SK-N-SH treated with all-trans-retinoic acid at 6 μM for 48 hours (cell line): Measurements from ENCODE around the gene SCYGR4.

Source experiments
- ATAC-seq: fragments of 200-7000 bp; cut with Tn5 transposase; 3 replicates; pipeline ENCODE4 v1.9.1; 2020; ENCODE audit warnings: mild to moderate bottlenecking, moderate library complexity
- ARNTL ChIP-seq: fragments of 450-650 bp; formaldehyde crosslinking; IDR thresholded peaks from 2 replicates; pipeline ENCODE4 v1.5.0; 2020; ENCODE audit warnings: low read depth, mild to moderate bottlenecking, moderate library complexity, borderline replicate concordance
- BACH2 ChIP-seq: fragments of 250-450 bp; sonication (Bioruptor Pico); IDR thresholded peaks from 2 replicates; pipeline ENCODE4 v1.9.0; 2021; ENCODE audit warnings: mild to moderate bottlenecking, borderline replicate concordance
- CSDC2 ChIP-seq: fragments of 250-450 bp; sonication (Bioruptor Pico); IDR thresholded peaks from 2 replicates; pipeline ENCODE4 v1.5.0; 2020; ENCODE audit warnings: mild to moderate bottlenecking, moderate library complexity
- ESRRG ChIP-seq: fragments of 250-450 bp; sonication (Bioruptor Pico); IDR thresholded peaks from 2 replicates; pipeline ENCODE4 v1.6.1; 2021; ENCODE audit warnings: mild to moderate bottlenecking
- GLIS3 ChIP-seq: fragments of 250-450 bp; sonication (Bioruptor Pico); IDR thresholded peaks from 2 replicates; pipeline ENCODE4 v1.5.0; 2020; ENCODE audit warnings: mild to moderate bottlenecking, moderate library complexity
- ISL1 ChIP-seq: fragments of 250-450 bp; sonication (Bioruptor Pico); IDR thresholded peaks from 2 replicates; pipeline ENCODE4 v2.1.2; 2022; ENCODE audit warnings: mild to moderate bottlenecking, moderate library complexity
- OSR1 ChIP-seq: fragments of 250-450 bp; sonication (Bioruptor Pico); IDR thresholded peaks from 2 replicates; pipeline ENCODE4 v1.8.0; 2022; ENCODE audit warnings: moderate library complexity, mild to moderate bottlenecking, inconsistent platforms
- PPARA ChIP-seq: fragments of 250-450 bp; sonication (Bioruptor Pico); IDR thresholded peaks from 2 replicates; pipeline ENCODE4 v1.5.0; 2020; ENCODE audit warnings: mild to moderate bottlenecking, borderline replicate concordance
- RARB ChIP-seq: fragments of 250-450 bp; sonication (Bioruptor Pico); IDR thresholded peaks from 2 replicates; pipeline ENCODE4 v1.8.0; 2021; ENCODE audit warnings: mild to moderate bottlenecking, moderate library complexity
- SNAI2 ChIP-seq: fragments of 250-450 bp; sonication (Bioruptor Pico); IDR thresholded peaks from 2 replicates; pipeline ENCODE4 v1.5.0; 2020; ENCODE audit warnings: mild to moderate bottlenecking, moderate library complexity
- TCF4 ChIP-seq: fragments of 250-450 bp; sonication (Bioruptor Pico); IDR thresholded peaks from 2 replicates; pipeline ENCODE4 v1.8.0; 2021; ENCODE audit warnings: mild to moderate bottlenecking, moderate library complexity, borderline replicate concordance
- ZC3H10 ChIP-seq: fragments of 250-450 bp; sonication (Bioruptor Pico); IDR thresholded peaks from 2 replicates; pipeline ENCODE4 v1.5.1; 2021; ENCODE audit warnings: mild to moderate bottlenecking, moderate library complexity
- ZFP3 ChIP-seq: fragments of 250-450 bp; sonication (Bioruptor Pico); IDR thresholded peaks from 2 replicates; pipeline ENCODE4 v1.5.0; 2020; ENCODE audit warnings: mild to moderate bottlenecking, moderate library complexity
- ZFP30 ChIP-seq: fragments of 450-650 bp; formaldehyde crosslinking; IDR thresholded peaks from 2 replicates; pipeline ENCODE4 v1.5.0; 2022; ENCODE audit warnings: mild to moderate bottlenecking, moderate library complexity
- ZNF565 ChIP-seq: fragments of 450-650 bp; formaldehyde crosslinking; conservative IDR thresholded peaks from 2 replicates; pipeline ENCODE4 v1.5.0; 2020; ENCODE audit warnings: low read depth, mild to moderate bottlenecking, moderate library complexity
- ZNF70 ChIP-seq: fragments of 450-650 bp; formaldehyde crosslinking; IDR thresholded peaks from 2 replicates; pipeline ENCODE4 v1.5.0; 2020; ENCODE audit warnings: mild to moderate bottlenecking, moderate library complexity
- ZNF8 ChIP-seq: fragments of 450-650 bp; formaldehyde crosslinking; IDR thresholded peaks from 2 replicates; pipeline ENCODE4 v1.5.0; 2020; ENCODE audit warnings: mild to moderate bottlenecking, moderate library complexity
- TF ChIP-seq, protein P1 (sequence below): fragments of 250-450 bp; sonication (Bioruptor Pico); IDR thresholded peaks from 2 replicates; pipeline ENCODE4 v1.8.0; 2020; ENCODE audit warnings: mild to moderate bottlenecking, moderate library complexity, borderline replicate concordance
- TF ChIP-seq, protein P2 (sequence below): fragments of 250-450 bp; sonication (Bioruptor Pico); IDR thresholded peaks from 2 replicates; pipeline ENCODE4 v1.8.0; 2021; ENCODE audit warnings: low read depth, mild to moderate bottlenecking, moderate library complexity, borderline replicate concordance
- TF ChIP-seq, protein P3 (sequence below): fragments of 250-450 bp; sonication (Bioruptor Pico); IDR thresholded peaks from 2 replicates; pipeline ENCODE4 v1.5.1; 2021; ENCODE audit warnings: mild to moderate bottlenecking, moderate library complexity
- TF ChIP-seq, protein P4 (sequence below): fragments of 250-450 bp; sonication (Bioruptor Pico); IDR thresholded peaks from 2 replicates; pipeline ENCODE4 v1.5.0; 2020; ENCODE audit warnings: mild to moderate bottlenecking, moderate library complexity
- TF ChIP-seq, protein P5 (sequence below): fragments of 250-450 bp; sonication (Bioruptor Pico); IDR thresholded peaks from 2 replicates; pipeline ENCODE4 v1.5.1; 2020; ENCODE audit warnings: low read depth, mild to moderate bottlenecking, moderate library complexity

Gene SCYGR4

DNA sequence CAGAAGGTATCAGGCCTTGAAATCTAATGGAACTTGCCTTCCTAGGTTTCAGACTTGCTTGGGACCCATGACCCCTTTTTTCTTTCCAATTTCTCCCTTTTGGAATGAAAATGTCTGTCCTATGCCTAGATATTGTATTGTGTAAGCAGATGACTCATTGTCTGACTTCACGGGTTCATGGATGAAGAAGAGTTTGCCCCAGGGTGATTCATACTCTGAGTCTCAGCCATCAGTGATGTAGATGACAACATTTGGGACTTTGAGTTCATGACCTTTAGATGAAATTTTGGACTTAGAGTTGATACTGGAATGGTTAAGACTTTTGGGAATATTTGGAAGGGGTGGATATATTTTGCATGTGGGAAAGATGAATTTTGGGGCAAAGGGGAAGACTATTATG, 38.2 kb downstream of the SCYGR4 start:
- TF ChIP-seq CSDC2 (CRISPR knock-in tag) (no peak), RARB (CRISPR knock-in tag) (no peak), ZNF565 (no peak), ZFP30 (CRISPR knock-in tag) (no peak), PPARA (no peak), ISL1 (CRISPR knock-in tag) (no peak)
- TF ChIP-seq, protein P1, sequence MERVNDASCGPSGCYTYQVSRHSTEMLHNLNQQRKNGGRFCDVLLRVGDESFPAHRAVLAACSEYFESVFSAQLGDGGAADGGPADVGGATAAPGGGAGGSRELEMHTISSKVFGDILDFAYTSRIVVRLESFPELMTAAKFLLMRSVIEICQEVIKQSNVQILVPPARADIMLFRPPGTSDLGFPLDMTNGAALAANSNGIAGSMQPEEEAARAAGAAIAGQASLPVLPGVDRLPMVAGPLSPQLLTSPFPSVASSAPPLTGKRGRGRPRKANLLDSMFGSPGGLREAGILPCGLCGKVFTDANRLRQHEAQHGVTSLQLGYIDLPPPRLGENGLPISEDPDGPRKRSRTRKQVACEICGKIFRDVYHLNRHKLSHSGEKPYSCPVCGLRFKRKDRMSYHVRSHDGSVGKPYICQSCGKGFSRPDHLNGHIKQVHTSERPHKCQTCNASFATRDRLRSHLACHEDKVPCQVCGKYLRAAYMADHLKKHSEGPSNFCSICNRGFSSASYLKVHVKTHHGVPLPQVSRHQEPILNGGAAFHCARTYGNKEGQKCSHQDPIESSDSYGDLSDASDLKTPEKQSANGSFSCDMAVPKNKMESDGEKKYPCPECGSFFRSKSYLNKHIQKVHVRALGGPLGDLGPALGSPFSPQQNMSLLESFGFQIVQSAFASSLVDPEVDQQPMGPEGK (CRISPR knock-in tag), result no peak
- ATAC-seq, result peak; percentile 54; the same call in 2 of the 3 replicates

DNA sequence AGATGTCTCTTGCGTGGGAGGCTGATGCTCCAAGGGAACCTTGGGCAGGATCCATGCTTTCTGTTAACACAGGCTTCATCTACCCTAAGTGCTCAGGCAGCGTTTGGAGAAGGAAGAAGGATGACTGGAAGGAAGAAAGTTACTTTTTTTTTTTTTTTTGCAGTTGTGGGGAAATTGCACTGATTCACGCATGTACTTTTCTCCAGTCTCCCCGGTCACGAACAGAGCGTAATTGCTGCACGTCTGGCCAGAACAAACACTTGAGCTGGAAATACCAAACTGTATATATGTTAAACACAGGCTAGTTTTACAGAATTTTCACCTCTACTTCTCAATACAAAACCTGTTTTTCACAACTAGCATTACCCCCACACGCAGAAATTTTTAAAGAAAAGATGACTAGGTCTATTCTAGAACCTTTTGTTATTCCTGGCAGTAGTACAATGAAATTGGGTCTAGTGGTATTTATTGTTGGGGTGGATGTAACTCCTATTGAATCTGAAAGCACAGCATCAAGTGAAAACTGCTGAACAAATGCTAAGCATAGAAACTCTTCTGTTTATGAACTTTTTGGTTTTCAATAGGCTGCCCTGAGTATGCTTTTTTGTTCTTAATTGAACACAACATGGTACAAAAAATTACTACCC, 40.0 kb downstream of the SCYGR4 start:
- ATAC-seq, result no peak

DNA sequence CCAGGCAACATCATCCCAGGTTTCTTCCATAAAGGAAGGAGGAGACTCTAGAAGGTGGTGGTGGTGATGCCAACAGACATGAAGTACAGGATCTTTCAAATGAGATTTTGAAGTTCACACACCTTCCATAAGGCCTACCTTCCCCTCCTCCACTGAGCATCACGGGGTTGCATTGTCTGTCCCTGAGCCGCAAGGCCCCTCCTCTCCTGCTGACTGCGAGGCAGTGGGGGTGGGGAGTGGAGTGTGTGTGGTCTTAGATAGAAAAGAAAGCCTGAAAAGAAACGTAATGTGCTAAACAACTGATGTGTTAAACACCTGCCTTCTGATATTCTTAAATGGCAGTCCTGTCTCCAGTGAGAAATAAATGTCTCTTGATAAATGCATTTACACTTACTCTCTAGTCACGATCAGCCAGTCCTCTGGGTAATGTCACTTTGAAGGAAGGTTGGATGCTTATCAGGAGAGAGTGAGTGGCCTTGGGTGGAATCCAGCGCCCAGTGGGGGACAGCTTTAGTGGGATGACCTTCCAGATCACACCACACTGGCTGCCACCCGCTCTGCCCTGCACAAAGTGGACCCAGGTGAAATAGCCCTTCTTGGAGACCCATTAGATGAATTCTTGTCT, 43.8 kb downstream of the SCYGR4 start:
- TF ChIP-seq TCF4 (CRISPR knock-in tag) (no peak), ZFP3 (no peak), BACH2 (no peak), ZNF8 (CRISPR knock-in tag) (no peak), ZNF70 (CRISPR knock-in tag) (no peak), ESRRG (CRISPR knock-in tag) (no peak), PPARA (no peak), CSDC2 (CRISPR knock-in tag) (no peak), ZNF565 (no peak), ARNTL (CRISPR knock-in tag) (no peak), ISL1 (CRISPR knock-in tag) (no peak), ZC3H10 (CRISPR knock-in tag) (no peak), SNAI2 (CRISPR knock-in tag) (no peak), OSR1 (CRISPR knock-in tag) (no peak), ZFP30 (CRISPR knock-in tag) (no peak)
- TF ChIP-seq, protein P2, sequence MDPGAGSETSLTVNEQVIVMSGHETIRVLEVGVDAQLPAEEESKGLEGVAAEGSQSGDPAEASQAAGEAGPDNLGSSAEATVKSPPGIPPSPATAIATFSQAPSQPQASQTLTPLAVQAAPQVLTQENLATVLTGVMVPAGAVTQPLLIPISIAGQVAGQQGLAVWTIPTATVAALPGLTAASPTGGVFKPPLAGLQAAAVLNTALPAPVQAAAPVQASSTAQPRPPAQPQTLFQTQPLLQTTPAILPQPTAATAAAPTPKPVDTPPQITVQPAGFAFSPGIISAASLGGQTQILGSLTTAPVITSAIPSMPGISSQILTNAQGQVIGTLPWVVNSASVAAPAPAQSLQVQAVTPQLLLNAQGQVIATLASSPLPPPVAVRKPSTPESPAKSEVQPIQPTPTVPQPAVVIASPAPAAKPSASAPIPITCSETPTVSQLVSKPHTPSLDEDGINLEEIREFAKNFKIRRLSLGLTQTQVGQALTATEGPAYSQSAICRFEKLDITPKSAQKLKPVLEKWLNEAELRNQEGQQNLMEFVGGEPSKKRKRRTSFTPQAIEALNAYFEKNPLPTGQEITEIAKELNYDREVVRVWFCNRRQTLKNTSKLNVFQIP (CRISPR knock-in tag), result no peak
- TF ChIP-seq, protein P1 (CRISPR knock-in tag), result no peak
- TF ChIP-seq, protein P3, sequence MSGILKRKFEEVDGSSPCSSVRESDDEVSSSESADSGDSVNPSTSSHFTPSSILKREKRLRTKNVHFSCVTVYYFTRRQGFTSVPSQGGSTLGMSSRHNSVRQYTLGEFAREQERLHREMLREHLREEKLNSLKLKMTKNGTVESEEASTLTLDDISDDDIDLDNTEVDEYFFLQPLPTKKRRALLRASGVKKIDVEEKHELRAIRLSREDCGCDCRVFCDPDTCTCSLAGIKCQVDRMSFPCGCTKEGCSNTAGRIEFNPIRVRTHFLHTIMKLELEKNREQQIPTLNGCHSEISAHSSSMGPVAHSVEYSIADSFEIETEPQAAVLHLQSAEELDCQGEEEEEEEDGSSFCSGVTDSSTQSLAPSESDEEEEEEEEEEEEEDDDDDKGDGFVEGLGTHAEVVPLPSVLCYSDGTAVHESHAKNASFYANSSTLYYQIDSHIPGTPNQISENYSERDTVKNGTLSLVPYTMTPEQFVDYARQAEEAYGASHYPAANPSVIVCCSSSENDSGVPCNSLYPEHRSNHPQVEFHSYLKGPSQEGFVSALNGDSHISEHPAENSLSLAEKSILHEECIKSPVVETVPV (CRISPR knock-in tag), result no peak
- TF ChIP-seq, protein P4, sequence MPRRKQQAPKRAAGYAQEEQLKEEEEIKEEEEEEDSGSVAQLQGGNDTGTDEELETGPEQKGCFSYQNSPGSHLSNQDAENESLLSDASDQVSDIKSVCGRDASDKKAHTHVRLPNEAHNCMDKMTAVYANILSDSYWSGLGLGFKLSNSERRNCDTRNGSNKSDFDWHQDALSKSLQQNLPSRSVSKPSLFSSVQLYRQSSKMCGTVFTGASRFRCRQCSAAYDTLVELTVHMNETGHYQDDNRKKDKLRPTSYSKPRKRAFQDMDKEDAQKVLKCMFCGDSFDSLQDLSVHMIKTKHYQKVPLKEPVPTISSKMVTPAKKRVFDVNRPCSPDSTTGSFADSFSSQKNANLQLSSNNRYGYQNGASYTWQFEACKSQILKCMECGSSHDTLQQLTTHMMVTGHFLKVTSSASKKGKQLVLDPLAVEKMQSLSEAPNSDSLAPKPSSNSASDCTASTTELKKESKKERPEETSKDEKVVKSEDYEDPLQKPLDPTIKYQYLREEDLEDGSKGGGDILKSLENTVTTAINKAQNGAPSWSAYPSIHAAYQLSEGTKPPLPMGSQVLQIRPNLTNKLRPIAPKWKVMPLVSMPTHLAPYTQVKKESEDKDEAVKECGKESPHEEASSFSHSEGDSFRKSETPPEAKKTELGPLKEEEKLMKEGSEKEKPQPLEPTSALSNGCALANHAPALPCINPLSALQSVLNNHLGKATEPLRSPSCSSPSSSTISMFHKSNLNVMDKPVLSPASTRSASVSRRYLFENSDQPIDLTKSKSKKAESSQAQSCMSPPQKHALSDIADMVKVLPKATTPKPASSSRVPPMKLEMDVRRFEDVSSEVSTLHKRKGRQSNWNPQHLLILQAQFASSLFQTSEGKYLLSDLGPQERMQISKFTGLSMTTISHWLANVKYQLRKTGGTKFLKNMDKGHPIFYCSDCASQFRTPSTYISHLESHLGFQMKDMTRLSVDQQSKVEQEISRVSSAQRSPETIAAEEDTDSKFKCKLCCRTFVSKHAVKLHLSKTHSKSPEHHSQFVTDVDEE (CRISPR knock-in tag), result no peak
- TF ChIP-seq, all 23 proteins: peak for 0

More for the DNA sequence above, 40.0 kb downstream of the SCYGR4 start:
- TF ChIP-seq SNAI2 (CRISPR knock-in tag) (no peak), TCF4 (CRISPR knock-in tag) (no peak), ZC3H10 (CRISPR knock-in tag) (no peak), ZFP3 (no peak), ZNF70 (CRISPR knock-in tag) (no peak), GLIS3 (CRISPR knock-in tag) (no peak), ISL1 (CRISPR knock-in tag) (no peak), CSDC2 (CRISPR knock-in tag) (no peak), ZNF565 (no peak), BACH2 (no peak), ZFP30 (CRISPR knock-in tag) (no peak), ARNTL (CRISPR knock-in tag) (no peak)
- TF ChIP-seq, protein P5, sequence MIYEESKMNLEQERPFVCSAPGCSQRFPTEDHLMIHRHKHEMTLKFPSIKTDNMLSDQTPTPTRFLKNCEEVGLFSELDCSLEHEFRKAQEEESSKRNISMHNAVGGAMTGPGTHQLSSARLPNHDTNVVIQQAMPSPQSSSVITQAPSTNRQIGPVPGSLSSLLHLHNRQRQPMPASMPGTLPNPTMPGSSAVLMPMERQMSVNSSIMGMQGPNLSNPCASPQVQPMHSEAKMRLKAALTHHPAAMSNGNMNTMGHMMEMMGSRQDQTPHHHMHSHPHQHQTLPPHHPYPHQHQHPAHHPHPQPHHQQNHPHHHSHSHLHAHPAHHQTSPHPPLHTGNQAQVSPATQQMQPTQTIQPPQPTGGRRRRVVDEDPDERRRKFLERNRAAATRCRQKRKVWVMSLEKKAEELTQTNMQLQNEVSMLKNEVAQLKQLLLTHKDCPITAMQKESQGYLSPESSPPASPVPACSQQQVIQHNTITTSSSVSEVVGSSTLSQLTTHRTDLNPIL, result no peak

More for the DNA sequence above, 43.8 kb downstream of the SCYGR4 start:
- ATAC-seq, result no peak
